GF-D8 (cell line): ENCODE data around the gene GAS7.
"Not testable (repeated sequence)": the region's sequence is repeated elsewhere in the genome, so short reads cannot be mapped to it uniquely, and the experiment has no call there.

Experiments
- DNase-seq: peaks from one replicate; lab custom pipeline; 2025; lab: John Stamatoyannopoulos, UW

GAS7 gene

DNA sequence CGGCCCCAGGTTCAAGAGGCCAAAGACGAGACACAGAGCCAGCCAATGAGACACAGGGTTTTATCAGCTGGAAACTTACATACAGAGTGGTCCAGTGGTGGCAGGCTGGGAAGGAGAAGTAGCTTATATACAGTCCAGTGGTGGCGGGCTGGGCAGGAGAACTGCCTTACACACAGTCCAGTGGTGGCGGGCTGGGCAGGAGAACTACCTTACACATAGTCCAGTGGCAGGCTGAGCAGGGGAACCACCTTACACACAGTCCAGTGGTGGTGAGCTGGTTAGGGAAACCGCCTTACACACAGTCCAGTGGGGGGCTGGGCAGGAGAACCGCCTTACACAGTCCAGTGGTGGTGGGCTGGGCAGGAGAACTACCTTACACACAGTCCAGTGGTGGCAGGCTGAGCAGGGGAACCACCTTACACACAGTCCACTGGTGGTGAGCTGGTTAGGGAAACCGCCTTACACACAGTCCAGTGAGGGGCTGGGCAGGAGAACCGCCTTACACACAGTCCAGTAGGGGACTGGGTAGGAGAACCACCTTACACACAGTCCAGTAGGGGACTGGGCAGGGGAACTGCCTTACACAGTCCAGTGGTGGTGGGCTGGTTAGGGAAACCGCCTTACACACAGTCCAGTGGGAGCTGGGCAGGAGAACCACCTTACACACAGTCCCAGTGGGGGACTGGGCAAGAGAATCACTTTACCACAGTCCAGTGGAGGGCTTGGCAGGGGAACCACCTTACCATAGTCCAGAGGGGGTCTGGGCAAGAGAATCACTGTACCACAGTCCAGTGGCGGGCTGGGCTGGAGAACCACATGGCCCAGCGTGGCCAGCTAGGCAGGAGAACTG is 90.9 kb downstream of the GAS7 start:
- no peak for DNase-seq

DNA sequence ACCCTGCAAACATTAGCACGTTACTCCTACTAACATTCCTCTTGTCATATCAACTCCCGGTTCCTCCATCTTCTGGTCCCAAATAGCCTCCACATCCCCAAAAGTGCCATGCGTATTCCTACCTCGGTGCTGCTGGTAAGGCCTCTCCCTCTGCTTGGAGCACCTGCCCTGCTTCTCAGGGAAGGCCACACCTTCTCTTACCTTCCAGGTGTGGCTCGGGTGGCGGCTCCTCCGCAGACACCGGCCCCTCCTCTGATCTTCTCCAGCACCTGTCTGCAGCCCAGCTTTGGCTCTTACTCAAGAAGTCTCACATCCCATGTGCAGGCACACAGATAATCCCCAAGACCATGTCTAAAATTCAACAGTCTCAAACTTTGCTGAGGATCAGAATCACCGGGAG is 92.3 kb downstream of the GAS7 start:
- DNase-seq, result no peak

DNA sequence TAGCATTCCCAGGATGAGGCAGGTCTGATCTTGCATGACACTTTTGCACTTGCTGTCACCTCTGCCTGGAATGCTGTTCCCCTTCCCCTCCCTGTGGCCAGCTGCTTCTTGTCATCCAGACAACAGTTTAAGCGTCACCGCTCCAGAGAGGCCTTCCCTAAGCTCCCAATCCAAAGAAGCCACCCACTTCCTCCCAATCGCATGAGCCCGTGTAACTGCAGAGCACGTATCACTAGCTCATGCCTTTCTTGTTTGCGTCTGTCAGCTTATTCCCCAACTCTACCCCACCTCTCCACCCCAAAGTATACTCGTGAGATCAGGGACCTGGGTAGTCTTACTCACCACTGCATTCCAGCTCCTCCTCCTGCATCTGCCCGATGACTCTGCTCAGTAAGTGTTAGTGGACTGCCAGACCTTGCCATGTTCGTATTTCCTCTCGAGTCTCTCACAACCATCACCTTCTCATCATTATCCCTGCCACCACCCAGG is 92.8 kb downstream of the GAS7 start:
- no peak for DNase-seq

DNA sequence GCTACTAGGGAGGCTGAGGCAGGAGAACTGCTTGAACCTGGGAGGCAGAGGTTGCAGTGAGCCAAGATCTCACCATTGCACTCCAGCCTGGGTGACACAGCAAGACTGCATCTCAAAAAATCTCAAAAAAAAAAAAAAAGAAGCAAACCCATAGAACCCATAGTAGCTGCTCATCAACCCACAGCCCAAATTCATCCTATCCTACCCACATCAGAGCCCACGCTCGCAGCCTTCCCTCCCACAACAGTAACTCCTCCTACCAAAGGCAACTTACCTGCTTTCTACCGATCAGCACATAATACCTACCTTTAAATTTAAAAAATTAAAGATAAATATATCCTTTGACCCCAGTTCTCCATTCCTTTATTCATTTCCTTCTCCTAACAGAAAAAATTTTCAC is 94.7 kb downstream of the GAS7 start:
- DNase-seq, result no peak

DNA sequence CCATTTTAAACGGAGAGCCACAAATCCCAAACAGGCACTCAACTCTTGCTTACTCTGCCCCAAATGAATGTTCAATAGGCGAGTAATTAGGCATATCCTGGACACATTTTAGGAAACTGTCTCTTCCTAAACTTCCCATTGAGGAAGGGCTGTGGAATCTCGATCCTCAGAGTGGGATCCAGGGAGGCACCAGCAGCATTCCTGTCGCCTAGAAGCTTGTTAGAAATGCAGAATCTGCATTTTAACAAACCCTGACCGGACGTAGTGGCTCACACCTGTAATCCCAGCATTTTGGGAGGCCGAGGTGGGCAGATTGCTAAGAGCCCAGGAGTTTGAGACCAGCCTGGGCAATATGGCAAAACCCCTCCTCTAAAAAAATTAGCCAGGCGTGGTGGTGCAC is 95.6 kb downstream of the GAS7 start:
- no peak for DNase-seq

DNA sequence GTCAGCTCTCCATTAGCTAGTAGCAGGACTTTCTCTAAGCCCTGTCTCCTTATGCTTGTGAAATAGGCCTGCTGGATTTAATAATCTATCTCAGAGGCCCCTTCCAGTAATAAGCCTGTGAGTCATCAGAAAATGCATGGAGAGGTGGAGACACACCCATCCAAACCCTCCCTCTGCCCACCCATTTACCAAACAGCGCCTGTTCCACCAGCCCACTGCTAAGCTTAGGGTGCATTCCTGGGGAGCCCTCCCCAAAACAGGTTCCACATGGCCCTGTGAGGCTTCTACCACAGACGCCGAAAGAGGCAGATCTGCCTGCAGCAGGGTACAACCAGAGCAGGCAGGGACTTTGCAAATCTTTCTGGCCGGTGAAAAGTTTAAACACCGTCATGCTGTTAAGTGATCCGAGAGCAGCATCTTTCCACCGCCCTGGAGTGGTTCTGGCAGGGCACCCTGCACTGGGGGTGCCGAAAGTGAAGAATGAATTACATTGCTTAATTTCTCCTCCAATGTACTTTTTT is 99.3 kb downstream of the GAS7 start:
- no peak for DNase-seq

DNA sequence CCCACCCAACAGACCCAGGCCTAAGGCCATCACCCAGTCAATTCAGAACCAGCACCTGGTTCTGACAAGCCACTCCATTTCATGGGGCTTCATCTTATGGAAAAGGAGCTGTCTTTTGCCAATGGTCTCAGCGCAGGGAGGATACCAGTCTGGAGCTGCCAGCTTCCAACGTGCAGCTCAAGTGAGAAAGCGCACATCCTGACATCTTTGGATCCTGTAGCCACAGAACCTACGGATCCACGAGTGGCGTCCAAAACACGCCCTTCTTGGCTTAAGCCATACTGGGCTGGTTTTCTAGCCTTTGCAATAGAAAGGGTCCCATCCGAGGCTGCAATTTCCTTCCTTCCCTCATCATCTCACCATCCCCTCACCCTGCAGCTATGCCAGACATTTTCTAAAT is 101.8 kb downstream of the GAS7 start:
- DNase-seq, result no peak

DNA sequence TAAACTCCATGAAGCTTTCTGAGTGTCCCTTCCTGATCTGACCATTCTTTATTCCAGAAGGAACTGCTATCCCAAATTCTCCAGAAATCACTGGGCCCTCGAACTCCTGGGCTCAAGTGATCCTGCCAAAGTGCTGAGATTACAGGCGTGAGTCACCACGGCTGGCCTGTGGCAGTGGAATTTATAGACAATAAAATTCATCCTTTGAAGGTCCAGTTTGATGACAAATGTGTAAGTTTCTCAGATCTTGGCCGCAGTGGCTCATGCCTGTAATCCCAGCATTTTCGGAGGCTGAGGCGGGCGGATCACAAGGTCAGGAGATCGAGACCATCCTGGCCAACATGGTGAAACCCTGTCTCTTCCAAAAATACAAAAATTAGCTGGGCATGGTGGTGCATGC is 103.1 kb downstream of the GAS7 start:
- DNase-seq, result not testable (repeated sequence)

DNA sequence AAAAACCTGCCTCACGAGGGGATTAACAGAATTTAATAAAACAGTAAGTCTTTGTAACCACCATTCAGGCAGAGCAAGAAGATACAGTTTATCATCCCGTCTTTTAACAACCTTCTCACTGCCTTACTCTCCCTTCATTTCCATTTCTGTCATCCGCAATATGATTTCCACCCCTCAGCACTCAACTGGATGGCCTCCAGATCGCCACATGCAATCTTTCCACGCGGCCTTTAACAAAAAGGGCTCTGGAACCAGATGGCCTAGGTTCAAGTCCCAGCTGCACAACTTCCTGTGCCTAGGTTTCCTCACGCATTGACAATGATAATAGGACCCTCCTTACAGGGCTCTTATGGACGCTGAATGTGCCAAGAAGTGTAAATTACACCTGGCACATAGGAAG is 103.6 kb downstream of the GAS7 start:
- no peak for DNase-seq

DNA sequence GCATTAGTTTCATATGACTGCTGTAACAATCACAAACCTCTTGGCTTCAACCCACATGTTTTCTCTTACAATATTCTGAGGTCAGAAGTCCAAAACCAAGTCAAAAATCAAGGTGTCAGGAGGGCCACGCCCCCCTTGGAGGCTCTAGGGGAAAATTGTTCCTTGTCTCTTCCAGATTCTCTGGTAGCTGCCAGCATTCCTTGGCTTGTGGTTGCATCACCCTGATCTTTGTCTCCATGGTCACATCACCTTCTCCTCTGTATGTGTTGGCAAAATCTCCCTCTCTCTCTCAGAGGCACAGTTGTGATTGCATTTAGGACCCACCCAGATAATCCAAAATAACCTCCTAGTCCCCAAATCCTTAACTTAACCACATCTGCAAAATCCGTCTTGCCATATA is 105.8 kb downstream of the GAS7 start:
- no peak for DNase-seq

DNA sequence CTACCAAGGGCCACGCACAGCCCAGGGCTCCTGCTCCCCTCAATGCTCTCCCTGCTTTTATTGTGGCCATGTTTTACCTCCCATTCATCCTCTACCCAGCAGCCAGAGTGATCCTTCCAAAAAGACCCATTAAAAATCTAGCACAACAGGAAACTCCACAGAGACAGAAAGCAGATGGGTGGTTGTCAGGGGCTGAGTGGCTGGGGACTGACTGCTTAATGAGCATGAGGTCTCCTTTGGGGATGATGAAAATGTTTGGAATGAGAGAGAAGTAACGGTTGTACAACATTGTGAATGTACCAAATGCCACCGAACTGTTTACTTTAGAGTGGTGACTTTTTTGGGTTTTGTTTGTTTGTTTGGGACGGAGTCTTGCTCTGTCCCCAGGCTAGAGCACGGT is 107.4 kb downstream of the GAS7 start:
- no peak for DNase-seq

DNA sequence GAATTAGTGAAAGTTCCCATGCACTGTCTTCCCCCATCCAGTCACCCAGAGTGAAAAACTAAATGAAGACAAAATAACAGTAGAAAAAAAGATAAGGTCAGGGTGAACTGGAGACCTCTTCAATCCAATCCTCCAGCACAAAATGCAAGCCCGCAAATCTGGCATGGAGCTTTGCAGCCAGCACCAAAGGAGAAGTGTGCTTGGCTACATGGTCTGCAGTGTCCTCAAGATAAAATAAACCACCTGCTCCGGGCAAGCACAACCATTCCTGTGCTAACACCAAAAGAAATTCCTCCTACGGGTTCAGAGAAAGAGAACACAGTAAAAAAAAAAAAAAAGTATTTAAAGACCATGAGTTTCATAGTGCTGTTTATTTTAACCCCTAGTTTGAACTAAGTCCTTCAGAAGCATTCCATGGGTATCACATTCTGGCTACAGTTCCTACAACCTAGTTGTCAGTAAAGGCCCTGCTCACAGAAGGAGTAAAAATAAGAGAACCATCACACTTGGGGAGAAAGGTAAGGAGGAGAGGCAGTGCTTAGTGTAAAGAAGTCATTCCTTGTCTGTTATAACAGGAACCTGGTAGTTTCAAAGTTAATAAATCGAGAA is 109.1 kb downstream of the GAS7 start:
- no peak for DNase-seq

DNA sequence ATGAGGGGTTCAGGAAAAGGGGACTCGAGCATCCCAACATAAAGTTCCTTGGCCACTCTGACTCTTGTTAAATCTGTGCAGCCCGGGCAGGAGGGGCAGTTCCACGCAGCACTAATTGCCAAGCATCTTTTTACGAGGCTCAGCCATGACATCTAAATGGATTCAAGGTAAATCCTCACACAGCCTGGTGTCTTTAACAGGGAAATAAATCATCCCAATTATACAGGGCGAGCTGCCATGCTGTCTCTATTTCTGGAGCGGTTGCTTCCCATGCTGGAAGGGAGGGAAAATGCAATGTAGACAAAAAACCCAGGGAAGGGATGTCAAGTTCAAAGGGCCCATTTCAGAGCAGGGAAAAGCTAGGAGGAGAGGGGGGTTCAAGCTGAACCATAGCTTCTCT is 110.0 kb downstream of the GAS7 start:
- DNase-seq, result no peak

DNA sequence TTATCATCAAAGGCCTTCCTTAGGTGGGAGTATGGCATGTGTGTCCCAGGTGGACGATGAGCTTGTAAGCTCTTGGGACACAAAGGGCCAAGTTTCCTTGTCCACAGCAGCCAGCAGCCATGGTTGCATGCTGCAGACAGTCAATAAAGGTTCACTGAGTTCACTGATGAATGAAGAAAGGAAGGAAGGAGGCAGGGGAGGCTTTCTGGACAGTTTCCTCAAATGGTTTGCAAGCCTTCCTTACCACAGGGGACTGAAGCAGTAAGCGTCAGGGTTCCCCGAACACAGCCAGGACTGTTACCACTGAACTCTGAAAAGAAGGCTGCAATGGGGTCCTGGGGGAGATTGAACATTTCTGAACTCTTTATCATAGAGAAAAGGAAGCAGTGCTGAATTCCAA is 111.1 kb downstream of the GAS7 start:
- DNase-seq, result peak; percentile 77

DNA sequence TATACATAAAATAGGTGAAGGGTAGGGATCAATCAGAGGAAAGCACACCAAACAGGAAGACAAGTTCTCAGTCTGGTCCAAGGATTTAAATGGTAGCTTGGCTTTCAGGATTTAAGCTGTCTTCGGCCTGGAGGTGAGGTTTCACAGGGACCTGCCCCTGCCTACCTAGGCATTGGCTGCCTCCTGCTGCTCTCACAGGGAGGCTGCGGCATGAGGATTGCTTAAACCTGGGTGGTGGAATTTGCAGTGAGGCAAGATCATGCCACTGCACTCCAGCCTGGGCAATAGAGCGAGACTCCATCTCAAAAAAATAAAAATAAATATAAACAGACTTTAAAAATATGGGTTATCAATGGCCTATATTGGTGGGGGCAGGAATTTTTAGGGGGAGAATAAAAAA is 114.5 kb downstream of the GAS7 start:
- no peak for DNase-seq

DNA sequence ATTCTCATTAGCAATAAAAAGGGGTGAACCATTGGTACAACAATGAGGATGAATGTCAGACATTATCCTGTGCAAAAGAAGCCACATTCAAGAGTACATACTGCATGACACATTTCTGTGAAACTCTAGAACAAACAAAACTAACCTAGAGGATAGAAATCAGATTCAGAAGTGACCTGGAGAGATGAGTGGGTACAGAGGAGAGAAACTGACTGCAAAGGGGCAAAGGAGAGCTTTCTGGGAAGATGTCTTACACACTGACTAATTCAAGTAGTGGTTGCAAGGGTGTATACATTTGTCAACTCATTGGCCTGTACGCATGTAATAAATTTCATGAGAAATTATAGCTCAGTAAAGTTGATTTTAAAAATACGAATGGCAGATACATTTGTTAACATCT is 115.6 kb downstream of the GAS7 start:
- no peak for DNase-seq

DNA sequence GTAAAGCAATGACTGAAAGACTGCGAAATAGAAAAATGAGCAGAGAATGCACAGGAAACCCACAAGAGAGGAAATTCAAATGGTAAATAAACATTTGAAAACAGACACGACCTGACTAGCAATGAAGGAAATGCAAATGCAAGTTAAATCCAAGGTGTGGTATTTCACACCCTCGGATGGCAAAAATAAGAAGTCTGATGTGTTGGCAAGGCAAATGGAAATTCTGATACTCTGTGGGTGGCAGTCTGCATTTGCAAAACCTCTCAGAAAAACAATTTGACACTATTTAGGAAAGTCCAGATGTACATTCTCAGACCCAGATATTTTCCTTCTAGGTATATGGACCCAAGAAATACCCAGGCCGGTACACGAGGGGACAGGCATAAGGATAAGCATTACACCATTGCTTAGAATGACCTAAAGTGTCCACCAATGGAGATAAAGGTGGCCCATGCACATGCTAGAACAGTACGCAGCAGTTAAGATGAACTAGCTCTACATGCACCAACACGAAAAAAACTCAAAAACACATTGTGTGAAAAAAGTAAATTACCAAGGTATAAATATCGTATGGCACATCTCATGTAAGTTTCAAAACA is 116.7 kb downstream of the GAS7 start:
- DNase-seq, result no peak

DNA sequence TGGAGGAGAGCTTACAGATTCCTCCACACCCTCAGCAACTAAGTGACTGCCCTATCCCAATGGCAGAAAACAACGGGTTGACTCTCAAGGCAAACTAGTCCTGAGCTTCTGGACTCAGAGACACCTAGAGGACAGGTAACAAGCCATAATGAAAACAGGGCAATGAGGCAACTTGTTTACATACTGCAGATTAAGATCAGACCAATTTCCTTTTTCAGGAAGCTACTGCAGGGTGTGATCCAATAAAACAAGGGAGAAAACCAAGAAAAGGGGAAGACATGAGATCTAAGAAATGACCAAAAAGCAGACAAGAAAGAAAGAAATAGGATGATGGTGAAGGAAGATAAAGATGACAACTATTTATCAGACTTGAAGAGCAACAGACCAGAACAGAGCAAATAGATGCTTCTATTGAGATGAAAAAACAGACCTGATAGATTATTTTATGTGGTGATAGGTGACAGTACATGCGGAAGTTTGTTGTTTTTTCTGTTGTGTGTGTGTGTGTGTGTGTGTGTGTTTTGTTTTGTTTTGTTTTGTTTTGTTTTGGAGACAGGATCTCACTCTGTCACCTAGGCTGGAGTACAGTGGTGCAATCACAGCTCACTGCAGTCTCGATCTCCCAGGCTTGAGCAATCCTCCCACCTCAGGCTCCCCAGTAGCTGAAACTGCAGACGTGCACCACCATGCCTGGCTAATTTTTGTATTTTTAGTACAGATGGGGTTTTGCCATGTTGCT is 120.7 kb downstream of the GAS7 start:
- no peak for DNase-seq

DNA sequence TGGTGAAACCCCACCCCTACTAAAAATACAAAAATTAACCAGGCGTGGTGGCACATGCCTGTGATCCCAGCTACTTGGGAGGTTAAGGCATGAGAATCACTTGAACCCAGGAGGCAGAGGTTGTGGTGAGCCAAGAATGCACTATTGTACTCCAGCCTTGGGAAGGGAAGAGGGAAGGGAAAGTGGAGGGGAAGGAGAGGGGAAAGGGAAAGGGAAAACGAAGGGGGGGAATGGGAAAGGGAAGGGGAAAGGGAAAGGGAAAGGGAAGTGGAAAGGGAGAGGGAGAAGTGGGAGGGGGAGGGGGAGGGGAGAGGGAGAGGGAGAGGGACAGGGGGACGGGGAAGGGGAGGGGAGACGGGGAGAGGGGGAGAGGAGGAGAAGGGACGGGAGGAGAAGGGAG is 122.5 kb downstream of the GAS7 start:
- no peak for DNase-seq

DNA sequence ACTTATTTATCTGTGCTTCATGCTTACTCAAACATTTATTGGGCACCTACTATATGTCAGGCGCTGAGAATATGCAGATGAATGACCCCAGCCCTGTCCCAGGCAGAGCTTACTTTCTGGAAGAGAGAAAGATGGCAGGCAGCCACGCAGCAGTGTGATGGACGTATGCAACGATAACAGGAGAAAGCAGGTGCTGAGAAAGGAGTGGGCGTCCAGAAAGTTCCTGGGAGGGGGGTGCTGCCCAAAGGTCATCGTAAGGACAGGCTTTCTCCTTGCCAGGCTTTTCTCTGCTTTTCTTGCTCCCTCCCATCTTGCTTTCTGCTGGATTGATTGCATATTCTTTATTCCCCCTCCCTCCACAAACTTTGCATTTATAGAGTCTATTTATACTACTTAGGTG is 124.5 kb downstream of the GAS7 start:
- no peak for DNase-seq

DNA sequence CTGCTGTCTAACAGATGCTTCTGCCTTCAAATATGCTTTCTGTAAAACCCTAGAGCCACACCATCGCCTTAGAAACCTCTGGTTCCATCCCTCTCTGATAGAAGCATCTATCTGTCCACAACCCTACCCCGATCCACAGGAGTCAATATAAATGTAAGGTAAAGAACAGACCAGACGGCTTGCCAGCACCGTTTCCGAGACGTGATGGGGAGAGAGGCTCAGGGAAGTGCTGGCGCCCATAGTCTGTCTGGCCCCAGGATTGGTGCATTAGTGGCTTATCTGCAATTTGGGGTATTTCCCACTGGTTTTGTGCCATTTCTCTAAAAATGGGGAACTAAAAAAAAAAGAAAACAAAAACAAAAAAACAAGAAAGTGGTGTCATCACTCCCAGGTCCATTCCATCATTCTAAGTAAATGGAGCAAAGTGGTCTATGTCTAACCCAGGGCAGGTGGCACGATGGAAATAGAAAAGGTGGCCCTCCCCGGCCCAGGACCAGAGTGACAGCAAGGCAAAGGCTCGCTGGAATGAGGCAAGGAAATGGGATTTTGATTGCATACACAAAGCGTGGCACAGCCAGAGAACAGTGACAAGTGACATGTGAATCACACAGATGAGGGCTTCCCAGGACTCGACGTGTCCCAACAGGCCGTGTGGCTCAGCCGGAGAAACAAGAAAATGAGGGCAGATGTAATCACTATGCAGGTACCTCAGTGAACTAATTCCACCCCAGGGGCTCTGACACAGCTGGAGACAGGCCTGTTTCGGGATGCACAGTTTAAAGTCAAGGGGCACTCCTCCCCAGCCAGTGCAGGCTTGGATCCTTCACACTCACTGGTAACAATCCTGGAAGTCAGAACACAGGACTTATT is 125.6 kb downstream of the GAS7 start:
- DNase-seq, result no peak
